DND-41 (cell line): ENCODE measurements around the gene GPR18.
A peak's percentile ranks its signal among the peaks of the same experiment; 100 is the strongest.

ENCODE experiments used
- ATAC-seq: fragments of 200-7000 bp; cut with Tn5 transposase; 3 replicates; pipeline ENCODE4 v1.9.1; 2021; ENCODE audit warnings: low read depth; ENCODE audit not compliant: insufficient read depth
- DNase-seq: peaks from one replicate; pipeline ENCODE4 v3.0.0-alpha.2; 2020
- H2AFZ ChIP-seq: 2 replicates; pipeline ENCODE4 v1.6.0; 2012; ENCODE audit warnings: low read depth, low read length
- H3K27ac ChIP-seq: 2 replicates; pipeline ENCODE4 v1.5.1; 2012; ENCODE audit warnings: low read length, inconsistent platforms
- H3K27me3 ChIP-seq: fragments of 200-600 bp; sonication (generic); 2 replicates; pipeline ENCODE4 v1.6.0; 2012; ENCODE audit warnings: low read length, mild to moderate bottlenecking, inconsistent platforms; ENCODE audit not compliant: insufficient read depth, poor library complexity
- H3K36me3 ChIP-seq: 2 replicates; pipeline ENCODE4 v1.5.1; 2012; ENCODE audit warnings: low read length, inconsistent platforms; ENCODE audit not compliant: insufficient read depth
- H3K4me1 ChIP-seq: 2 replicates; pipeline ENCODE4 v1.5.1; 2012; ENCODE audit warnings: mild to moderate bottlenecking, low read length; ENCODE audit not compliant: insufficient read depth
- H3K4me2 ChIP-seq: 2 replicates; pipeline ENCODE4 v1.6.0; 2012; ENCODE audit warnings: mild to moderate bottlenecking, moderate library complexity, low read length, inconsistent platforms; ENCODE audit not compliant: insufficient read depth
- H3K4me3 ChIP-seq, 2 experiments: fragments of 200-600 bp in 1 of 2; shearing (Covaris generic) in 1 of 2; 2 replicates each; pipeline ENCODE4 v1.5.1; 2012 to 2016; ENCODE audit warnings: inconsistent platforms in 2 of 2, low read length in 2 of 2, mild to moderate bottlenecking in 2 of 2, low read depth in 1 of 2, moderate library complexity in 1 of 2
- H3K79me2 ChIP-seq: 2 replicates; pipeline ENCODE4 v1.6.0; 2012; ENCODE audit warnings: low read length, inconsistent platforms; ENCODE audit not compliant: insufficient read depth
- H3K9ac ChIP-seq: 2 replicates; pipeline ENCODE4 v1.6.0; 2012; ENCODE audit warnings: low read depth, mild to moderate bottlenecking, inconsistent platforms, low read length, moderate library complexity
- H3K9me3 ChIP-seq: 2 replicates; pipeline ENCODE4 v1.5.1; 2012; ENCODE audit warnings: low read length, moderate library complexity, mild to moderate bottlenecking, inconsistent platforms; ENCODE audit not compliant: insufficient read depth, severe bottlenecking
- H4K20me1 ChIP-seq: 2 replicates; pipeline ENCODE4 v1.6.0; 2012; ENCODE audit warnings: low read length; ENCODE audit not compliant: insufficient read depth
- CTCF ChIP-seq: IDR thresholded peaks from 2 replicates; pipeline ENCODE4 v1.5.1; 2012; ENCODE audit warnings: borderline replicate concordance, low read length, moderate library complexity, mild to moderate bottlenecking; ENCODE audit not compliant: poor library complexity, severe bottlenecking; ENCODE audit errors: extremely low read depth
- EZH2 ChIP-seq: IDR thresholded peaks from 3 replicates; pipeline ENCODE4 v1.6.1; 2012; ENCODE audit warnings: borderline replicate concordance, low read depth, mild to moderate bottlenecking, moderate library complexity, low read length, inconsistent platforms; ENCODE audit not compliant: severe bottlenecking

The GPR18 gene

GRCh38 chr13:99207511-99207910, 50.7 kb downstream of the GPR18 start:
- Histone ChIP-seq H3K36me3 (peaks cover 35% of the 10 kb centered on the region), H3K4me3 (no peak overlapping the region), H3K4me1 (peaks cover 40% of the 10 kb centered on the region), H2AFZ (no peak overlapping the region), H4K20me1 (peaks cover 63% of the 10 kb centered on the region), H3K9me3 (no peaks in the 10 kb centered on the region), H3K79me2 (peaks cover 100% of the 10 kb centered on the region), H3K27ac (no peak overlapping the region), H3K9ac (no peak overlapping the region), H3K4me2 (no peak overlapping the region), H3K27me3 (no peaks in the 10 kb centered on the region)
- no peak for ATAC-seq
- no peak for TF ChIP-seq CTCF
- DNase-seq: no peak

- H3K4me1 ChIP-seq: peaks cover 45% of the 10 kb centered on the region
- peaks cover 63% of the 10 kb centered on the region for H4K20me1 ChIP-seq
- no peak overlapping the region for H3K4me2 ChIP-seq
These were observed 51.3 kb downstream of the GPR18 start for GRCh38 chr13:99206873-99207272.

GRCh38 chr13:99206226-99206625, 52.0 kb downstream of the GPR18 start:
- Histone ChIP-seq H3K4me2 (peak overlapping the region; percentile 18; the same call in 1 of the 2 replicates), H3K9ac (no peak overlapping the region), H3K27me3 (no peaks in the 10 kb centered on the region), H3K9me3 (no peaks in the 10 kb centered on the region), H3K36me3 (peaks cover 28% of the 10 kb centered on the region), H3K4me1 (peaks cover 46% of the 10 kb centered on the region), H3K79me2 (peaks cover 100% of the 10 kb centered on the region), H3K27ac (peak overlapping the region; percentile 22; the same call in 1 of the 2 replicates), H2AFZ (no peak overlapping the region), H3K4me3 (no peak overlapping the region), H4K20me1 (peaks cover 60% of the 10 kb centered on the region)
- no peak for TF ChIP-seq CTCF
- TF ChIP-seq EZH2: no peak
- DNase-seq: no peak
- ATAC-seq: no peak

More at GRCh38 chr13:99206873-99207272, 51.3 kb downstream of the GPR18 start:
- ATAC-seq (no peak), DNase-seq (no peak)
- H2AFZ ChIP-seq: no peak overlapping the region
- peaks cover 100% of the 10 kb centered on the region for H3K79me2 ChIP-seq
- TF ChIP-seq EZH2 (no peak), CTCF (no peak)
- no peak overlapping the region for H3K4me3 ChIP-seq
- peaks cover 34% of the 10 kb centered on the region for H3K36me3 ChIP-seq
- 0 out of 2 replicates have a peak overlapping the region, but pooled peaks have one; percentile 22 for H3K27ac ChIP-seq
- no peaks in the 10 kb centered on the region for H3K27me3 ChIP-seq
- no peak overlapping the region for H3K9ac ChIP-seq
- no peaks in the 10 kb centered on the region for H3K9me3 ChIP-seq
